ENCODE data around the gene ZNF853. TPM values are rescaled to one million over a fixed set of nuclear protein-coding genes. Genes with fewer than 3 reads are reported as not detected.

Gene ZNF853
- 0.61 and 0.73 TPM in 2 replicates for total RNA-seq (2013; cell fraction: nucleolus; rRNA removed)
- total RNA-seq (2014; rRNA removed) (0.05 and 0.06 TPM in 2 replicates), total RNA-seq (2014; rRNA removed; fragmentation: Illumina TruSeq; extraction: Trizol) (0.04 and 0.05 TPM in 2 replicates), total RNA-seq (2021) (0.11 and 0.13 TPM in 2 replicates), polyA plus RNA-seq (2011; rRNA removed) (0.17 and 0.26 TPM in 2 replicates), polyA plus RNA-seq (2014; fragmentation: Illumina TruSeq; extraction: Trizol) (0.04 and 0.05 TPM in 2 replicates), polyA plus RNA-seq (2014; fragmentation: Nextera tagmentation; extraction: Ambion mirVana) (not detected), polyA plus RNA-seq (2014; rRNA removed) (0.05 TPM in 1 of 2 replicates, not detected in the other), polyA plus RNA-seq (2016; fragmentation: Nextera tagmentation; extraction: Ambion mirVana) (under 1 TPM in 1 of 2 experiments, not detected in 1; 0.04 TPM), polyA minus RNA-seq (2011; rRNA and poly(A)+ RNA removed) (0.29 and 0.46 TPM in 2 replicates), Bru-seq, nascent RNA (percentile 28 among the genes with signal in this experiment), BruChase-seq, experiment 1, labeled RNA remaining after a 6-hour chase (percentile 12 among the genes with signal in this experiment), BruChase-seq, experiment 2, labeled RNA remaining after a 2-hour chase (percentile 27 among the genes with signal in this experiment)
- polyA plus RNA-seq (2011; ENCODE audit: low read depth), result 0.12 TPM
- 0.25 and 0.33 TPM in 2 replicates for polyA plus RNA-seq (2011; cell fraction: cytosol; rRNA removed)
- polyA plus RNA-seq (2011; cell fraction: nucleus; rRNA removed), result 0.22 and 0.27 TPM in 2 replicates
- polyA plus RNA-seq (2012), result 0.19 and 0.25 TPM in 2 replicates
- polyA minus RNA-seq (2011; cell fraction: cytosol; rRNA and poly(A)+ RNA removed), result 0.21 and 0.40 TPM in 2 replicates
- polyA minus RNA-seq (2011; cell fraction: nucleus; rRNA and poly(A)+ RNA removed), result 0.12 TPM in 1 of 2 replicates, not detected in the other
- long read RNA-seq, experiment 1, result 0 reads
- long read RNA-seq, experiment 2, result 0 reads

GRCh38 chr7:6614953-6615722, at the start of gene ZNF853:
Gene ZNF853 (plus strand): TSS chr7:6615610. CDS start chr7:6616175, 565 bp downstream.
- Histone ChIP-seq H4K20me1 (ENCODE audit: control insufficient read depth, insufficient read depth) (no peaks in the 10 kb centered on the region), H3K27ac (ENCODE audit: control insufficient read depth, insufficient read depth) (no peak within 1 kb of the TSS), H2AFZ (ENCODE audit: control insufficient read depth, low read depth, low read length) (no peak within 1 kb of the TSS; the same call in 1 of the 2 replicates), H3K9me3 (replicated peaks; ENCODE audit: control insufficient read depth, insufficient read depth, low read length) (no peaks in the 10 kb centered on the region), H3K36me3 (ENCODE audit: control insufficient read depth in 2 of 2, insufficient read depth in 2 of 2, low read length in 1 of 2) (no peaks in the 10 kb centered on the region), H3K9ac (ENCODE audit: control insufficient read depth, insufficient read depth, low read length) (no peak within 1 kb of the TSS), H3K27me3 (replicated peaks in 1 of 2; ENCODE audit: control insufficient read depth in 2 of 2, insufficient read depth in 2 of 2, low read length in 1 of 2) (peaks cover 0 to 10% of the 10 kb centered on the region in 2 experiments; a peak in 3 of 4 replicates), H3K79me2 (ENCODE audit: control insufficient read depth, insufficient read depth, low read length) (no peaks in the 10 kb centered on the region), H3K4me2 (ENCODE audit: control insufficient read depth, insufficient read depth) (0 out of 2 replicates have a peak within 1 kb of the TSS, but pooled peaks have one; percentile 25), H3K4me3 (no peak within 1 kb of the TSS), H3K4me1 (ENCODE audit: control insufficient read depth, insufficient read depth, low read length) (peaks cover 7% of the 10 kb centered on the region)
- ChIA-PET RAD21 (ENCODE audit: unreplicated experiment) (no interaction called here), CTCF (no interaction called here), POLR2A (no interaction called here), SMC1A (ENCODE audit: uncharacterized antibody, unreplicated experiment) (no interaction called here)
- ATAC-seq (peak; percentile 12; the same call in 2 of the 3 replicates), DNase-seq (ENCODE audit: low read depth, low spot score) (no peak), FAIRE-seq (no peak)
- 20% methylated on average over 39 of the region's 91 CpGs for WGBS (ENCODE audit: insufficient coverage, insufficient replicate concordance, low lambda C conversion rate, missing lambda C conversion rate)
- intact Hi-C loops (cut with micrococcal nuclease; ENCODE audit: unreplicated experiment) (no loop called here), in situ Hi-C loops (cut with MboI) (no loop called here)
- TF ChIP-seq SUZ12 (IDR thresholded peaks at IDR 0.05; ENCODE audit: unreplicated experiment) (peak; percentile 49), HDAC6 (IDR thresholded peaks at IDR 0.05; ENCODE audit: unreplicated experiment) (peak; percentile 86), NFYB (IDR thresholded peaks at IDR 0.05; ENCODE audit: insufficient read depth, low read depth, low read length) (no peak), ZNF217 (IDR thresholded peaks at IDR 0.05) (no peak), YBX1 (IDR thresholded peaks at IDR 0.05) (no peak), NFYA (IDR thresholded peaks at IDR 0.05; ENCODE audit: borderline replicate concordance, low read depth, low read length) (no peak), LARP7 (IDR thresholded peaks at IDR 0.05) (peak; percentile 51; the same call in 1 of the 2 replicates)
- no TSS peak for BruUV-seq (replicated peaks)
